AG09309 (cell line): ENCODE measurements around the gene CHRNG.
"Not testable (repeated sequence)": the region's sequence is repeated elsewhere in the genome, so short reads cannot be mapped to it uniquely, and the experiment has no call there.

Experiments used
- DNase-seq: peaks from one replicate; pipeline ENCODE4 v3.0.0-alpha.2; 2010; ENCODE audit warnings: low read depth
- H3K4me3 ChIP-seq: 2 replicates; pipeline ENCODE4 v1.5.1; 2011; ENCODE audit warnings: mild to moderate bottlenecking, low read depth, low read length, moderate library complexity; ENCODE audit not compliant: control insufficient read depth
- TF ChIP-seq, protein P1 (sequence below): IDR thresholded peaks from 2 replicates; pipeline ENCODE4 v1.5.1; 2011; ENCODE audit warnings: mild to moderate bottlenecking, low read depth, low read length, inconsistent platforms; ENCODE audit not compliant: insufficient read depth, control insufficient read depth; ENCODE audit errors: missing control alignments

The CHRNG gene

GRCh38 chr2:232526372-232526941 lies 13.0 kb upstream of the CHRNG start:
- H3K4me3 ChIP-seq: no peak overlapping the region
- DNase-seq: no peak
- TF ChIP-seq, protein P1, sequence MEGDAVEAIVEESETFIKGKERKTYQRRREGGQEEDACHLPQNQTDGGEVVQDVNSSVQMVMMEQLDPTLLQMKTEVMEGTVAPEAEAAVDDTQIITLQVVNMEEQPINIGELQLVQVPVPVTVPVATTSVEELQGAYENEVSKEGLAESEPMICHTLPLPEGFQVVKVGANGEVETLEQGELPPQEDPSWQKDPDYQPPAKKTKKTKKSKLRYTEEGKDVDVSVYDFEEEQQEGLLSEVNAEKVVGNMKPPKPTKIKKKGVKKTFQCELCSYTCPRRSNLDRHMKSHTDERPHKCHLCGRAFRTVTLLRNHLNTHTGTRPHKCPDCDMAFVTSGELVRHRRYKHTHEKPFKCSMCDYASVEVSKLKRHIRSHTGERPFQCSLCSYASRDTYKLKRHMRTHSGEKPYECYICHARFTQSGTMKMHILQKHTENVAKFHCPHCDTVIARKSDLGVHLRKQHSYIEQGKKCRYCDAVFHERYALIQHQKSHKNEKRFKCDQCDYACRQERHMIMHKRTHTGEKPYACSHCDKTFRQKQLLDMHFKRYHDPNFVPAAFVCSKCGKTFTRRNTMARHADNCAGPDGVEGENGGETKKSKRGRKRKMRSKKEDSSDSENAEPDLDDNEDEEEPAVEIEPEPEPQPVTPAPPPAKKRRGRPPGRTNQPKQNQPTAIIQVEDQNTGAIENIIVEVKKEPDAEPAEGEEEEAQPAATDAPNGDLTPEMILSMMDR: no peak

DNA sequence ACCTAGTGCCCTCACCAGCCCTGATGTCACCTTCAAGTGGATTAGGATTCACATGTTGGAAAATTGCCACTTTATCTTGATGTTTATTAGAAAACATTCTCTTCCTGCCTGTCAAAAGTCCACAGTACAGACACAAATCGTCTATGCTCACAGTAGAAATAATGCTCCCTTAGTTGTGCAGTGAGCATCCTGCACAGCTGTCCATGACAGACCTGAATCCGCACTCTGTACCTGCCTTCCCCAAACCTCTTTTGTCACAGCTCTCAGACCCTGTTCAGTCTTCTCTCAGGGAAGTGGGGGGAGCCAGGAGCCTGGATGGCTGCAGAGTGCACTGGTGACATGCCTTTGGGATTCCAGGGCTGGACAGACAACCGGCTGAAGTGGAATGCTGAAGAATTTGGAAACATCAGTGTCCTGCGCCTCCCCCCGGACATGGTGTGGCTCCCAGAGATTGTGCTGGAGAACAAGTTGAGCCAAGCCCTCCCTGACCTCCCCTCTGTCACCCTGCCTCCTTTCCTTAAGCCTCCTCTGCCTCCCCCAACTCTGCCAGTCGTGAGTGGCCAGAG lies 11.5 kb upstream of the CHRNG start:
- TF ChIP-seq, protein P1: no peak
- DNase-seq: no peak
- no peak overlapping the region for H3K4me3 ChIP-seq

GRCh38 chr2:232528746-232529460 lies 10.6 kb upstream of the CHRNG start:
- H3K4me3 ChIP-seq: no peak overlapping the region
- no peak for DNase-seq
- TF ChIP-seq, protein P1: no peak

DNA sequence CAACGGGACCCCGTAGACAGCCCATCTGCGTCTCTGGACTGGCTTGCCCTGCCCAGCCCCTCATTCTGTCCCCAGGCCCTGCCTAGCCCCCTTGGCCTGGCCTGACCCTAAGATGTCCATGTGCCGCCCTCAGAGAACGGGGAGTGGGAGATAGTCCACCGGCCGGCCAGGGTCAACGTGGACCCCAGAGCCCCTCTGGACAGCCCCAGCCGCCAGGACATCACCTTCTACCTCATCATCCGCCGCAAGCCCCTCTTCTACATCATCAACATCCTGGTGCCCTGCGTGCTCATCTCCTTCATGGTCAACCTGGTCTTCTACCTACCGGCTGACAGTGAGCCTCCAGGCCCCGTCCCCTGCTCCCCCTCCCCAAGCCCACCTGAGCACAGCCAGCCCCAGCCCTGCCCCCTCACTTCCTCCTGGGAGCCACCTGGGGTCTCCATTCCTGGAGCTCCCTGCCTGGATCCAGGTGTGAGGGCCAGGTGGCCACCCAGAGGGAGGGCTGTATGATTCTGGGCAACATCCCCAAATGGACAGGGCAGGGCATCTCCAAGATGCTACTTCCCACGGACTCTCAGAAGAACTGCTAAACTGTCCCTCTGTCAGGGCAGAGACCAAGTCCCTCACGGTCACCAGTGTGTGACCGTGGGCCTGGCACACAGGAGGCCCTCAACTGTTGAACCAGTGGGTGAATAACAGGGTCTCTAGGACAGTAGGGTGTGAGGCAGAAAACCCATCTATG lies 9.5 kb upstream of the CHRNG start:
- TF ChIP-seq, protein P1: no peak
- DNase-seq: no peak
- H3K4me3 ChIP-seq: no peak overlapping the region

- no peak for DNase-seq
- TF ChIP-seq, protein P1: no peak
- no peak overlapping the region for H3K4me3 ChIP-seq
These were observed 8.7 kb upstream of the CHRNG start for GRCh38 chr2:232530626-232531260.

DNA sequence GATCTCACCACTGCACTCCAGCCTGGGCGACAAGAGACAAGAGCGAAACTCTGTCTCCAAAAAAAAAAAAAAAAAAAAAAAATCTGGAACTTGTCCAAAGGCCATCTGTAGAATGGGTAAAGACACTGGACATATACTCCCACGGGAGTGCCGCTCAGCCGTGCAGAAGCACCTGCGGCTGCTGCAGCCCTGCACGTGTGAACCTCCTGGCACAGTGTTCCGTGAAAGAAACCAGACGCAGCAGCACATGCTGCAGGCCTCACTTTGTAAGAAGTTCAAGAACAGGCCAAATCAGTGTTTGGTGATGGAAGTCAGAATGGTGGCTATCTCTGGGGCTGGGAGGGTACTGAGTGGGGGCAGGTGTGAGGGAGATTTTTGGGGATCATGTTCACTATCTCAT lies 7.1 kb upstream of the CHRNG start:
- TF ChIP-seq, protein P1: no peak
- H3K4me3 ChIP-seq: no peak overlapping the region
- no peak for DNase-seq

- not testable (repeated sequence) for DNase-seq, H3K4me3 ChIP-seq
These were observed 6.7 kb upstream of the CHRNG start for GRCh38 chr2:232532821-232533220.
